Measurements from ENCODE around the gene RNPEP. TPM values are rescaled to one million over a fixed set of nuclear protein-coding genes. Genes with fewer than 3 reads are reported as not detected.

Gene RNPEP
- total and polyA plus RNA-seq, 2 of the 13 experiments (the other 11 are each of a cell fraction or from before 2014, with no cell fraction given): 20.6 to 38.4 TPM

DNA sequence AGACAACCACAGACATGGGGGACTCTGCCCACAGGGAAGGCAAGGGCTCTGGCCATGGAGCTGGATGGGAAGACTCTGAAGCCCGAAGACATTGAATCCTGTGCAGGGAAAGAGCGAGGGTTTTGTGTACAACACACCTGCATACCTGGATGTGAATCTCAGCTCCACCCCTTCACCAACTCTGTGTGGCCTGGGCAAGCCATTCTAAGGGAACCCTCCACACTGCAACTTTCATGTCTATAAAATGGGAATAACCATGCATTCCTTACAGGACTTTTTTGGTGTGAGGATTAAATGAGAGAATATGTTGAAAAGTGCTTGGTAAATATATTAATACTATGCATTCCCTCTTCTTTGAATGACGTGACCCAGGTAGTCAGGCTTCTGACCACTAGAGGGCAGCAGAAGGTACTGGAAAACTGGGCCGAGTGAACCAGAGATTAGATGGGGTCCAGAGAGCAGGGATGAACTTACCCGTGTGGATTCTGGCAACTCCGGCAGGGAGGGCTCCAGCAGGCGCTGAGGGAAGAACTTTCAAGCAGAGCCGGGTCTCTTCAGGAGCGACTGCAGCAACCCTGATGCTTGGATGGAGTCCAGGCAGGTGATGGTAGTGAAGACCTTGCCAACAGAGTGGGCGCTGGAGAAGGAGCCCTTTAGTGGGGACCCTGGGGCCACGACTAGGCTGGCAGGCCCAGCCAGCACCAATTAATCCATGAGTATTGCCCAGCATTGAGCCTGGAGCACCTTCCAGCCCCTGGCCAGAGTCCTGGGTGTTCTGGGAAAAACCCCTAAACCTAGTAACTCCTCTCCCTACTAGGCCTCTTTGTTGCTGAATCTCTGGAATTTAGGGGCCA, 27.1 kb downstream of the RNPEP start (continued):
- TF ChIP-seq, protein P1, sequence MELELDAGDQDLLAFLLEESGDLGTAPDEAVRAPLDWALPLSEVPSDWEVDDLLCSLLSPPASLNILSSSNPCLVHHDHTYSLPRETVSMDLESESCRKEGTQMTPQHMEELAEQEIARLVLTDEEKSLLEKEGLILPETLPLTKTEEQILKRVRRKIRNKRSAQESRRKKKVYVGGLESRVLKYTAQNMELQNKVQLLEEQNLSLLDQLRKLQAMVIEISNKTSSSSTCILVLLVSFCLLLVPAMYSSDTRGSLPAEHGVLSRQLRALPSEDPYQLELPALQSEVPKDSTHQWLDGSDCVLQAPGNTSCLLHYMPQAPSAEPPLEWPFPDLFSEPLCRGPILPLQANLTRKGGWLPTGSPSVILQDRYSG (CRISPR knock-in tag; IDR thresholded peaks at IDR 0.05): no peak
- TF ChIP-seq GTF2F1 (IDR thresholded peaks at IDR 0.05; ENCODE audit: low read length) (no peak), SALL1 (CRISPR knock-in tag; IDR thresholded peaks at IDR 0.05) (peak; percentile 12; the same call in 1 of the 2 replicates), ZNF180 (CRISPR knock-in tag; IDR thresholded peaks at IDR 0.05; ENCODE audit: borderline replicate concordance, low read depth) (no peak), CREM (IDR thresholded peaks at IDR 0.05) (0 out of 2 replicates have a peak, but pooled peaks have one; percentile 7), CREM (CRISPR knock-in tag; IDR thresholded peaks at IDR 0.05) (no peak), ZSCAN9 (CRISPR knock-in tag; IDR thresholded peaks at IDR 0.05; ENCODE audit: borderline replicate concordance) (no peak), U2AF1 (optimal IDR thresholded peaks at IDR 0.05; ENCODE audit: low read depth, low read length) (no peak), AGO1 (IDR thresholded peaks at IDR 0.05; ENCODE audit: low read depth, low read length, poor library complexity, severe bottlenecking) (no peak), ZNF709 (CRISPR knock-in tag; IDR thresholded peaks at IDR 0.05) (no peak), PAX8 (CRISPR knock-in tag; IDR thresholded peaks at IDR 0.05; ENCODE audit: borderline replicate concordance) (no peak), XRCC5 (optimal IDR thresholded peaks at IDR 0.05; ENCODE audit: low read length) (peak; percentile 48), NFKBIZ (CRISPR knock-in tag; IDR thresholded peaks at IDR 0.05) (no peak), DPF2 (CRISPR knock-in tag; IDR thresholded peaks at IDR 0.05; ENCODE audit: borderline replicate concordance, low read depth) (no peak), RFX5 (IDR thresholded peaks at IDR 0.05; ENCODE audit: low read depth, low read length) (no peak), ZNF570 (CRISPR knock-in tag; IDR thresholded peaks at IDR 0.05; ENCODE audit: borderline replicate concordance) (no peak), ZNF563 (CRISPR knock-in tag; IDR thresholded peaks at IDR 0.05) (no peak), ZSCAN30 (CRISPR knock-in tag; IDR thresholded peaks at IDR 0.05) (no peak), ZIK1 (CRISPR knock-in tag; IDR thresholded peaks at IDR 0.05; ENCODE audit: borderline replicate concordance, low read depth) (no peak), ZNF766 (CRISPR knock-in tag; IDR thresholded peaks at IDR 0.05; ENCODE audit: borderline replicate concordance) (no peak), HNRNPLL (IDR thresholded peaks at IDR 0.05; ENCODE audit: low read depth, low read length, poor library complexity, severe bottlenecking) (no peak), RFX3 (CRISPR knock-in tag; IDR thresholded peaks at IDR 0.05) (no peak)
- TF ChIP-seq, protein P2, sequence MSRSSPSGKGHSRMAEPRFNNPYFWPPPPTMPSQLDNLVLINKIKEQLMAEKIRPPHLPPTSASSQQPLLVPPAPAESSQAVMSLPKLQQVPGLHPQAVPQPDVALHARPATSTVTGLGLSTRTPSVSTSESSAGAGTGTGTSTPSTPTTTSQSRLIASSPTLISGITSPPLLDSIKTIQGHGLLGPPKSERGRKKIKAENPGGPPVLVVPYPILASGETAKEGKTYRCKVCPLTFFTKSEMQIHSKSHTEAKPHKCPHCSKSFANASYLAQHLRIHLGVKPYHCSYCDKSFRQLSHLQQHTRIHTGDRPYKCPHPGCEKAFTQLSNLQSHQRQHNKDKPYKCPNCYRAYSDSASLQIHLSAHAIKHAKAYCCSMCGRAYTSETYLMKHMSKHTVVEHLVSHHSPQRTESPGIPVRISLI (CRISPR knock-in tag; IDR thresholded peaks at IDR 0.05; ENCODE audit: borderline replicate concordance): no peak
- TF ChIP-seq, protein P3, sequence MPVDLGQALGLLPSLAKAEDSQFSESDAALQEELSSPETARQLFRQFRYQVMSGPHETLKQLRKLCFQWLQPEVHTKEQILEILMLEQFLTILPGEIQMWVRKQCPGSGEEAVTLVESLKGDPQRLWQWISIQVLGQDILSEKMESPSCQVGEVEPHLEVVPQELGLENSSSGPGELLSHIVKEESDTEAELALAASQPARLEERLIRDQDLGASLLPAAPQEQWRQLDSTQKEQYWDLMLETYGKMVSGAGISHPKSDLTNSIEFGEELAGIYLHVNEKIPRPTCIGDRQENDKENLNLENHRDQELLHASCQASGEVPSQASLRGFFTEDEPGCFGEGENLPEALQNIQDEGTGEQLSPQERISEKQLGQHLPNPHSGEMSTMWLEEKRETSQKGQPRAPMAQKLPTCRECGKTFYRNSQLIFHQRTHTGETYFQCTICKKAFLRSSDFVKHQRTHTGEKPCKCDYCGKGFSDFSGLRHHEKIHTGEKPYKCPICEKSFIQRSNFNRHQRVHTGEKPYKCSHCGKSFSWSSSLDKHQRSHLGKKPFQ (CRISPR knock-in tag; IDR thresholded peaks at IDR 0.05; ENCODE audit: insufficient replicate concordance): no peak
- TF ChIP-seq, protein P4, sequence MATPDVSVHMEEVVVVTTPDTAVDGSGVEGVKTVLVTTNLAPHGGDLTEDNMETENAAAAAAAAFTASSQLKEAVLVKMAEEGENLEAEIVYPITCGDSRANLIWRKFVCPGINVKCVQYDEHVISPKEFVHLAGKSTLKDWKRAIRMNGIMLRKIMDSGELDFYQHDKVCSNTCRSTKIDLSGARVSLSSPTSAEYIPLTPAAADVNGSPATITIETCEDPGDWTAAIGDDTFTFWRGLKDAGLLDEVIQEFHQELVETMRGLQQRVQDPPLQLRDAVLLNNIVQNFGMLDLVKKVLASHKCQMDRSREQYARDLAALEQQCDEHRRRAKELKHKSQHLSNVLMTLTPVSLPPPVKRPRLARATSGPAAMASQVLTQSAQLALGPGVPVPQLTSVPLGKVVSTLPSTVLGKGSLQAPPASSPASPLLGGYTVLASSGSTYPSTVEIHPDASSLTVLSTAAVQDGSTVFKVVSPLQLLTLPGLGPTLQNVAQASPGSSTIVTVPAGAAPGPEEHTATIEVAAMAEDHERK (CRISPR knock-in tag; IDR thresholded peaks at IDR 0.05; ENCODE audit: low read depth): no peak

Data from HepG2 (cell line).